Measurements from ENCODE around the gene SNAP23.

The SNAP23 gene

GRCh38 chr15:42495361-42496212, at the start of gene SNAP23:
Gene SNAP23, plus strand, starts transcription at chr15:42495634. Its CDS starts 16,213 bp downstream, at chr15:42511847.
- peak; percentile 85 for DNase-seq

- no peak for DNase-seq
These were observed 47.8 kb upstream of the SNAP23 start for GRCh38 chr15:42447599-42447998.

- DNase-seq = no peak
These were observed 47.2 kb upstream of the SNAP23 start for GRCh38 chr15:42448281-42448680.

GRCh38 chr15:42449770-42450424, 45.5 kb upstream of the SNAP23 start:
- no peak for DNase-seq

- no peak for DNase-seq
These were observed 45.0 kb upstream of the SNAP23 start for GRCh38 chr15:42450425-42450790.

GRCh38 chr15:42453826-42454225, 41.6 kb upstream of the SNAP23 start:
- no peak for DNase-seq

- DNase-seq = no peak
These were observed 38.9 kb upstream of the SNAP23 start for GRCh38 chr15:42456531-42456930.

- no peak for DNase-seq
These were observed 38.5 kb upstream of the SNAP23 start for GRCh38 chr15:42456971-42457370.

- DNase-seq = no peak
These were observed 37.7 kb upstream of the SNAP23 start for GRCh38 chr15:42457445-42458442.

- no peak for DNase-seq
These were observed 34.2 kb upstream of the SNAP23 start for GRCh38 chr15:42461261-42461660.

GRCh38 chr15:42465520-42466259, 29.7 kb upstream of the SNAP23 start:
- DNase-seq = no peak

GRCh38 chr15:42471002-42471401, 24.4 kb upstream of the SNAP23 start:
- DNase-seq = no peak

GRCh38 chr15:42474827-42475226, 20.6 kb upstream of the SNAP23 start:
- no peak for DNase-seq

- DNase-seq = no peak
These were observed 12.7 kb upstream of the SNAP23 start for GRCh38 chr15:42482701-42483100.

GRCh38 chr15:42483677-42484076, 11.8 kb upstream of the SNAP23 start:
- DNase-seq = no peak

- no peak for DNase-seq
These were observed 5.2 kb upstream of the SNAP23 start for GRCh38 chr15:42490291-42490670.

- peak; percentile 91 for DNase-seq
These were observed 4.5 kb upstream of the SNAP23 start, which contains the start of gene ZNF106 for GRCh38 chr15:42490671-42491538. Gene ZNF106, minus strand, starts transcription at chr15:42491141. Its CDS starts 18,852 bp downstream, at chr15:42472289.

GRCh38 chr15:42491539-42492225, 3.8 kb upstream of the SNAP23 start:
- DNase-seq = no peak

- DNase-seq = no peak
These were observed 1.8 kb upstream of the SNAP23 start for GRCh38 chr15:42493679-42494078.

- DNase-seq = no peak
These were observed 455 bp upstream of the SNAP23 start for GRCh38 chr15:42494998-42495360.

Measured in CD4-positive, alpha-beta T cell treated with Interleukin-15 for 1 hour (primary cell).